Esophagus mucosa (tissue), 1 donor: ENCODE data around the gene POM121L2. TPM values are rescaled to one million over a fixed set of nuclear protein-coding genes. Genes with fewer than 3 reads are reported as not detected.
"Not testable (repeated sequence)": the region's sequence is repeated elsewhere in the genome, so short reads cannot be mapped to it uniquely, and the experiment has no call there.

Experiments used
- ATAC-seq: fragments of 200-7000 bp; cut with Tn5 transposase; one replicate; pipeline ENCODE4 v1.9.1; 2020
- total RNA-seq: library from RNA; stranded (reverse); gene quantifications from one replicate; pipeline ENCODE4 v1.2.4, GENCODE V29; 2023
- donor health status: DM: yes; HTN: yes; CAD: no.

Gene POM121L2
- total RNA-seq, 1 donor from 2014 or later, result not detected

- no peak for ATAC-seq
Observed at GRCh38 chr6:27293436-27294098, 18.5 kb downstream of the POM121L2 start.

- no peak for ATAC-seq
Observed at GRCh38 chr6:27290850-27291208, 21.2 kb downstream of the POM121L2 start.

- ATAC-seq, result no peak
Observed at GRCh38 chr6:27290065-27290849, 21.8 kb downstream of the POM121L2 start.

GRCh38 chr6:27288136-27289044 is 23.7 kb downstream of the POM121L2 start:
- no peak for ATAC-seq

- ATAC-seq, result no peak
Observed at GRCh38 chr6:27287751-27288135, 24.3 kb downstream of the POM121L2 start.

GRCh38 chr6:27286141-27286540 is 25.9 kb downstream of the POM121L2 start:
- no peak for ATAC-seq

GRCh38 chr6:27283279-27283678 is 28.8 kb downstream of the POM121L2 start:
- ATAC-seq, result no peak

GRCh38 chr6:27281569-27281968 is 30.5 kb downstream of the POM121L2 start:
- no peak for ATAC-seq

GRCh38 chr6:27281105-27281539 is 31.0 kb downstream of the POM121L2 start:
- no peak for ATAC-seq

- ATAC-seq, result no peak
Observed at GRCh38 chr6:27280540-27281000, 31.5 kb downstream of the POM121L2 start.

GRCh38 chr6:27280064-27280539 is 32.0 kb downstream of the POM121L2 start:
- ATAC-seq, result no peak

GRCh38 chr6:27279513-27280063 is 32.5 kb downstream of the POM121L2 start:
- ATAC-seq, result no peak

GRCh38 chr6:27275025-27275956 is 36.8 kb downstream of the POM121L2 start:
- no peak for ATAC-seq

- ATAC-seq, result no peak
Observed at GRCh38 chr6:27273783-27274182, 38.3 kb downstream of the POM121L2 start.

- no peak for ATAC-seq
Observed at GRCh38 chr6:27268803-27269202, 43.3 kb downstream of the POM121L2 start.

GRCh38 chr6:27267857-27268434 is 44.1 kb downstream of the POM121L2 start:
- no peak for ATAC-seq

GRCh38 chr6:27267003-27267402 is 45.1 kb downstream of the POM121L2 start:
- ATAC-seq, result not testable (repeated sequence)

GRCh38 chr6:27263886-27264285 is 48.2 kb downstream of the POM121L2 start:
- ATAC-seq, result no peak

GRCh38 chr6:27260836-27261375 is 51.2 kb downstream of the POM121L2 start:
- ATAC-seq, result no peak

GRCh38 chr6:27260369-27260768 is 51.7 kb downstream of the POM121L2 start:
- no peak for ATAC-seq
